ENCODE data around the gene DUSP22.

Gene DUSP22

DNA sequence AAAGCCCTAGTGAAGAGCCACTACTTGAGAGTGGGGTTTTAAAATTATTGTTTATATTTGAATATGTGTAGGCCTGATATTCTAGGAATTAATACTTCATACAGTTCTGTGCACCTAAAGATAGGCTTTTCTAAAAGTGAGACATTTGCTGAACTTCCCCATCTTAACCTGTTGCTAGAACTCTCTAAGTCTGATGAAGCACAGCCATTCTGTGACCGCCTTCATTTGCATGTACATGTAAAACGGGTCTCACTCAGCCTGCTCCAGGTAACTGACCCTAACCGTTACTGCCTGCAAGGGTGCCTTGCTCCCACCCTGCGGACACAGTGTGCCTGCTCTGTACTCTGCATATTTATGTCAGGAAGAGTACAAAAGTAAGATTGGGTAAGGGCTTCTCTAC, 54.9 kb downstream of the DUSP22 start:
- H3K36me3 ChIP-seq: peaks cover 16 to 57% (median 37%) of the 10 kb centered on the region in 3 donors
- H3K27me3 ChIP-seq: no peaks in the 10 kb centered on the region
- no peak overlapping the region for H3K27ac ChIP-seq
- DNase-seq: no peak
- TF ChIP-seq, protein P1, sequence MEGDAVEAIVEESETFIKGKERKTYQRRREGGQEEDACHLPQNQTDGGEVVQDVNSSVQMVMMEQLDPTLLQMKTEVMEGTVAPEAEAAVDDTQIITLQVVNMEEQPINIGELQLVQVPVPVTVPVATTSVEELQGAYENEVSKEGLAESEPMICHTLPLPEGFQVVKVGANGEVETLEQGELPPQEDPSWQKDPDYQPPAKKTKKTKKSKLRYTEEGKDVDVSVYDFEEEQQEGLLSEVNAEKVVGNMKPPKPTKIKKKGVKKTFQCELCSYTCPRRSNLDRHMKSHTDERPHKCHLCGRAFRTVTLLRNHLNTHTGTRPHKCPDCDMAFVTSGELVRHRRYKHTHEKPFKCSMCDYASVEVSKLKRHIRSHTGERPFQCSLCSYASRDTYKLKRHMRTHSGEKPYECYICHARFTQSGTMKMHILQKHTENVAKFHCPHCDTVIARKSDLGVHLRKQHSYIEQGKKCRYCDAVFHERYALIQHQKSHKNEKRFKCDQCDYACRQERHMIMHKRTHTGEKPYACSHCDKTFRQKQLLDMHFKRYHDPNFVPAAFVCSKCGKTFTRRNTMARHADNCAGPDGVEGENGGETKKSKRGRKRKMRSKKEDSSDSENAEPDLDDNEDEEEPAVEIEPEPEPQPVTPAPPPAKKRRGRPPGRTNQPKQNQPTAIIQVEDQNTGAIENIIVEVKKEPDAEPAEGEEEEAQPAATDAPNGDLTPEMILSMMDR (IDR thresholded peaks at IDR 0.05): no peak
- intact Hi-C loops (cut with DNase I; ENCODE audit: low total_unique reads): no loop called here
- H3K4me1 ChIP-seq: no peaks in the 10 kb centered on the region
- H3K9me3 ChIP-seq: no peaks in the 10 kb centered on the region
- H3K4me3 ChIP-seq: no peak overlapping the region

DNA sequence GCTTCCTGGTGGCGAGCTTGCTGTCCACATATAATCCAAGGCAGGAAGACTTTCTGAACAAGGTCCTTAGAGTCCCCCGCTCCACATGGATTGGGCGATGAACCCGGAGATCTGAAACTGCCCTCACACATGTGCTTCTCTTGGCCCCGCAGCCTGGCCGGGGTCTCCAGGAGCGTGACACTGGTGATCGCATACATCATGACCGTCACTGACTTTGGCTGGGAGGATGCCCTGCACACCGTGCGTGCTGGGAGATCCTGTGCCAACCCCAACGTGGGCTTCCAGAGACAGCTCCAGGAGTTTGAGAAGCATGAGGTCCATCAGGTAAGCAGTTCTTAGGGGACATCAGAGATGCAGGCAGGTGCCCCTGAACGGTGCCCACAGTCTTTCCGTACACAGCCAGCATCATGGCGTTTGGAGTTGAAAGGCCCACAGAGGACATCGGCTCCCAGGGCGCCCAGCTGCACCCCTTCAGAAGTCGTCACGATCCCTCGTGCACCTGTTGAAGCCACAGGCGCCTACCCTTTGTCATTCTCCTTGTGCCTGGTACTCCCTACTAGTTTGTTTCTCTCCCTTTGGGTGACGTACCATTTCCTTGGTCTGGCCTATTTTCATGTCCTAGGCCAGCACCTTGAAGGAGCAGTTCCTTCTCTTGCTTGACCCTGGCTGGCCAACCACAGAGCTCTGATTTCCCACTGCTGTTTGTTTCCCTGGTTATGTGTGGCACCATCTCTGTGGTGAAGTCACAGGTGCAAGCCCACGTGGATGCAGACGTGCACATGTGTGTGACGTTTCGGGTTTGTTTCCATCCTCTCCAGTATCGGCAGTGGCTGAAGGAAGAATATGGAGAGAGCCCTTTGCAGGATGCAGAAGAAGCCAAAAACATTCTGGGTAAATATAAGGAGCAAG, 55.9 kb downstream of the DUSP22 start:
- TF ChIP-seq, protein P1 (IDR thresholded peaks at IDR 0.05): no peak
- H3K36me3 ChIP-seq: peaks cover 16 to 57% (median 37%) of the 10 kb centered on the region in 3 donors
- no peak overlapping the region for H3K4me3 ChIP-seq
- no peak overlapping the region for H3K27ac ChIP-seq
- no peaks in the 10 kb centered on the region for H3K4me1 ChIP-seq
- H3K9me3 ChIP-seq: no peaks in the 10 kb centered on the region
- intact Hi-C loops (cut with DNase I; ENCODE audit: low total_unique reads): no loop called here
- H3K27me3 ChIP-seq: no peaks in the 10 kb centered on the region
- DNase-seq: peak in 1 of 2 donors; percentile 62

DNA sequence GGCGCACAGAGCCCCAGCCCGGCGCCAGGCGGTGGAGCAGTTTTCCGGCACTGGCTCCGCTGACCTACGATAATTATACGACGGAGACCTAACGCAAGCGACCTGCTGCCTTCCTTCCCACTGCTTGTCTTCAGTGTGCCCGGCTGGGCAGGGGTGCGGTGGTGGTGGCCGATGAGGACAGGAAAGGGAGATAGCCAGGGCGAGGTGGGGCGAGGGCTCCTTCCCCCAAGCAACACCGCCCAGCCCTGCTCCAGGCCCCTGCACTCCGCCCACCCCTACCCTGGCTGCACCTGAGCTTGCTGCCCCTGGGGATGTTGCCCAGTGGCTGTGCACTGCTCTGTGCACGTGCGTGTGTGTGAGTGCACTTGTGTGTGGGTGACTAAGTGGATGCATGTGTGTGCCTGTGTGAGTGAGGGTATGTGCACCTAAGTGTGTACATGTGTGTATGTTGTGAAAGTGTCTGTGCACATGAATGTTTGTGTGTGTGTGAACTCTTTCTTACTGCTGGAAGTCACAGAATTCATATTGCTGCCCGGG, 56.6 kb downstream of the DUSP22 start:
- no peaks in the 10 kb centered on the region for H3K9me3 ChIP-seq
- peaks cover 16 to 57% (median 37%) of the 10 kb centered on the region in 3 donors for H3K36me3 ChIP-seq
- intact Hi-C loops (cut with DNase I; ENCODE audit: low total_unique reads): no loop called here

DNA sequence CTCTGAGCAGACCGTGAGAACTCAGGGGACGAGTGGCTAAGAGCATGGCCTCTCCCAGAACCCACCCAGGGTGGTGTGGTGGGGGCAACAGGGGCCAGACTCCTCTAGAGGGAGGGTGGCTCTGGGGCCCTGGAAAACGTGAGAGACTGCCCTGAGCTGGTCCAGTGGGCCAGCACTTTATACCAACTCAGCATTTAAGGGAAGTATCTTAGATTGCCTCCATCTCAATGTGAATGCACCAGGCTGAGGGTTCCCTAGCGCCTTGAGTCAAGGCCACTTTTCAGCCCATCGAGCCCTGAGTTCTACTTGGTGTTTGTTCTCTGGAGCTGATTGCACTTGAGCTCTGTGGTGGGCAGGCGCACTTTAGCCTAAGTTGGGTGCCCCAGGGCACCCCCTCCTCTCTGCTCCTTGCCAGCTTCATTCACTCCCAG, 57.2 kb downstream of the DUSP22 start:
- no peak overlapping the region for H3K4me3 ChIP-seq
- no peaks in the 10 kb centered on the region for H3K27me3 ChIP-seq
- no peaks in the 10 kb centered on the region for H3K9me3 ChIP-seq
- no peaks in the 10 kb centered on the region for H3K4me1 ChIP-seq
- TF ChIP-seq, protein P1 (IDR thresholded peaks at IDR 0.05): no peak
- intact Hi-C loops (cut with DNase I; ENCODE audit: low total_unique reads): no loop called here
- H3K36me3 ChIP-seq: peaks cover 16 to 57% (median 37%) of the 10 kb centered on the region in 3 donors
- DNase-seq: peak in 1 of 2 donors; percentile 60
- no peak overlapping the region for H3K27ac ChIP-seq

More for the DNA sequence above, 56.6 kb downstream of the DUSP22 start:
- Histone ChIP-seq H3K4me1 (no peaks in the 10 kb centered on the region), H3K27ac (no peak overlapping the region), H3K27me3 (no peaks in the 10 kb centered on the region), H3K4me3 (no peak overlapping the region)
- TF ChIP-seq, protein P1 (IDR thresholded peaks at IDR 0.05): no peak
- DNase-seq: peak in 1 of 2 donors; percentile 57

DNA sequence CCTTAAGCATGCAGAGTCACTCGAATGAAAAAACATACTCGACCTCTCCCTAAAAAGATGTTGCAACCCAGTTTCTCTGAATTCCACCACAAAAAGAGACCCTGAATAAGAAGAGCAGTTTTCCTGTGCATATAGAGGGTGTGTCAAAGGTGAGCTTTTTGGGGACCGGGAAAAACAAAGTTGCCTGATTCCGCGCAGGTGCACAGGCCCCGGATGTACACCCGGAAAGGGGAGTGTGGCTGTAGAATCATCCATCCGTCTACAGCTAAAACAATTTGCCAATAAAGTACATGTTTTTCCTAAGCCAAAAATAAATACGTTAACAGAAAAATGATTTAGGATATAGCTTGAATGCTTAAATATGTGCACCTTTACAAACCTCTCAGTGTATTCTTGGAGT, 58.1 kb downstream of the DUSP22 start:
- H3K36me3 ChIP-seq: peaks cover 16 to 57% (median 37%) of the 10 kb centered on the region in 3 donors

More for the DNA sequence above, 58.1 kb downstream of the DUSP22 start:
- no peaks in the 10 kb centered on the region for H3K4me1 ChIP-seq
- TF ChIP-seq, protein P1 (IDR thresholded peaks at IDR 0.05): no peak
- no peak overlapping the region for H3K4me3 ChIP-seq
- H3K9me3 ChIP-seq: no peaks in the 10 kb centered on the region
- DNase-seq: no peak
- intact Hi-C loops (cut with DNase I; ENCODE audit: low total_unique reads): no loop called here
- no peak overlapping the region for H3K27ac ChIP-seq
- no peaks in the 10 kb centered on the region for H3K27me3 ChIP-seq

Data from tibial artery (tissue), 4 donors.